Measurements from ENCODE around the gene GTF3A. TPM values are rescaled to one million over a fixed set of nuclear protein-coding genes. Genes with fewer than 3 reads are reported as not detected.

Gene GTF3A
- total and polyA plus RNA-seq, 4 donors = 66.4 to 144 (median 96.7) TPM

DNA sequence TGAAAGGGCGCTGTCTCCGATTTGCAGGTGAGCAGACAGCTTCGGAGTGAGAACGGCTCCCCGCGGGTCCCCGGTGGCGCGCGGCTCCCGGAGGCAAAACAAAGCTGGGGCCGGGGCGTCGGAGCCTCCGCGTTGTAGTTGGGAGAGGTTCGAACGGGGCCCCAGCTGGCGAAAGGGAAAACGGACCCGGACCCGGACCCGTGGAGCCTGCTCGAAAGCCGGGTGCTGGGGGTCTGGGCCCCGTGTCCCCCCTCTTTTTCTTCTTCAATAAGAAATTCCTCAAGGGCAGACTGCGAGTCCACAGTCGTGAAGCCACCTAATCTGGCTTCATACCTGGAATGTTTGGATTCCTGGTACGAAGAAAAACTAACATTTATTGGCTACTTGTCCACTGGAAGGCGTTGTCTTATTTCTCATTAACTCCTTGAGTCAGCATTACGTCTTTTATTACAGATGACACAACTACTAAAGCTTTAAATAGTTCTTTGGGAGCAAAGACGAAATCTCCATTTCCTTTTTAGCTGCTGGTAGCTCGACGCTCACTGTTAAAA lies 26.6 kb downstream of the GTF3A start:
- Histone ChIP-seq H3K9me3 (ENCODE audit: control insufficient read depth in 4 of 4, low read length in 3 of 4) (no peaks in the 10 kb centered on the region), H3K4me3 (ENCODE audit: low read depth in 1 of 3, low read length in 3 of 3) (peak overlapping the region; percentile 71 to 97 (median 79)), H3K27ac (ENCODE audit: low read depth in 1 of 2, low read length in 2 of 2) (peak overlapping the region; percentile 95 to 100), H3K9ac (ENCODE audit: low read depth in 1 of 2, low read length in 2 of 2) (peak overlapping the region; percentile 96 to 97), H3K36me3 (ENCODE audit: control insufficient read depth in 4 of 4, insufficient read depth in 3 of 4, low read depth in 1 of 4, low read length in 3 of 4) (no peaks in the 10 kb centered on the region), H3K4me1 (ENCODE audit: control insufficient read depth in 4 of 4, insufficient read depth in 4 of 4, low read length in 3 of 4) (peaks cover 6 to 29% (median 15%) of the 10 kb centered on the region in 4 donors), H3K27me3 (ENCODE audit: control insufficient read depth in 4 of 4, insufficient read depth in 4 of 4, low read length in 3 of 4) (no peaks in the 10 kb centered on the region)
- DNase-seq (ENCODE audit: low spot score) = peak; percentile 65
- under 1% methylated on average over 34 of the region's 34 CpGs for WGBS
- TF ChIP-seq HNF4G (IDR thresholded peaks at IDR 0.05) = no peak
- no peak for TF ChIP-seq ZBTB33 (IDR thresholded peaks at IDR 0.05)
- TF ChIP-seq CTCF (IDR thresholded peaks at IDR 0.05; ENCODE audit: low read depth, low read length, missing input control) = no peak
- no peak for TF ChIP-seq GABPA (IDR thresholded peaks at IDR 0.05 in 1 of 2, conservative IDR thresholded peaks at IDR 0.05 in 1 of 2)
- TF ChIP-seq TAF1 (conservative IDR thresholded peaks at IDR 0.05) = no peak
- TF ChIP-seq FOXA1 (IDR thresholded peaks at IDR 0.05) = no peak
- TF ChIP-seq, protein P1, sequence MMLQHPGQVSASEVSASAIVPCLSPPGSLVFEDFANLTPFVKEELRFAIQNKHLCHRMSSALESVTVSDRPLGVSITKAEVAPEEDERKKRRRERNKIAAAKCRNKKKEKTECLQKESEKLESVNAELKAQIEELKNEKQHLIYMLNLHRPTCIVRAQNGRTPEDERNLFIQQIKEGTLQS (IDR thresholded peaks at IDR 0.05) = no peak
- no peak for TF ChIP-seq JUND (IDR thresholded peaks at IDR 0.05)
- TF ChIP-seq HNF4A (conservative IDR thresholded peaks at IDR 0.05) = no peak
- TF ChIP-seq RXRA (IDR thresholded peaks at IDR 0.05) = no peak
- TF ChIP-seq FOXA2 (IDR thresholded peaks at IDR 0.05) = no peak
- TF ChIP-seq, protein P2, sequence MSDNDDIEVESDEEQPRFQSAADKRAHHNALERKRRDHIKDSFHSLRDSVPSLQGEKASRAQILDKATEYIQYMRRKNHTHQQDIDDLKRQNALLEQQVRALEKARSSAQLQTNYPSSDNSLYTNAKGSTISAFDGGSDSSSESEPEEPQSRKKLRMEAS (IDR thresholded peaks at IDR 0.05) = no peak
- no peak for TF ChIP-seq YY1 (IDR thresholded peaks at IDR 0.05)
- TF ChIP-seq REST (IDR thresholded peaks at IDR 0.05) = no peak

DNA sequence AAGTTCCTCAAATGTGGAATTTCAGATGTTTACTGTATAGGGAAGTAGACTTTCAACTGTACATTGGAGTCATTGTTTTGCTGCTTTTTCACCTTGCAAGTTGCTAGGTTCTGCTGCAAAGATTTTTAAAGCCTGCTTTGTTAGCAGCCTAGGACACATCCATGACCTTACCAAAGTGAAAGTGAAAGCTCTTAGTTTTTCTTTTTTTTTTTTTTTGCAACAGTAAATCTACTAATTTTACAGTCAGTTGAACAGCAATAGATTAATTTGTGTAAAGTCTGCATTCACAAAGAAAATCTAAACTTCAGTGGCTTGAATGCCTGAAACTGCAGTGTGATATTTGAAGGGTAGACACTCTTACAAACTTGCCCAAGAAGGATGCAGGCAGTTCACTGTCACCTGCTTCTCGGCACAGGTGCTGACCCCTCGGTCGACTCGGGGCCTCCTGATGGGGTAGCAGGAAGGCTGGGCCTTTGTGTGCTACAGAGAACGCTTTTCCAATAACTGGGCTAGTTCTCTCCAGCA lies 31.0 kb downstream of the GTF3A start:
- H3K9ac ChIP-seq (ENCODE audit: low read depth in 1 of 2, low read length in 2 of 2) = peak overlapping the region; percentile 56 to 68
- TF ChIP-seq, protein P1 (IDR thresholded peaks at IDR 0.05) = no peak
- TF ChIP-seq YY1 (IDR thresholded peaks at IDR 0.05) (no peak), HNF4G (IDR thresholded peaks at IDR 0.05) (no peak), REST (IDR thresholded peaks at IDR 0.05) (no peak), EGR1 (IDR thresholded peaks at IDR 0.05; ENCODE audit: low read depth in 2 of 2) (no peak), CTCF (IDR thresholded peaks at IDR 0.05; ENCODE audit: low read depth, low read length, missing input control) (no peak), SP1 (IDR thresholded peaks at IDR 0.05) (no peak), RAD21 (IDR thresholded peaks at IDR 0.05) (no peak)

More for the DNA sequence above, 31.0 kb downstream of the GTF3A start:
- peaks cover 0 to 13% (median 5%) of the 10 kb centered on the region in 4 donors for H3K4me1 ChIP-seq (ENCODE audit: control insufficient read depth in 4 of 4, insufficient read depth in 4 of 4, low read length in 3 of 4)
- H3K36me3 ChIP-seq (ENCODE audit: control insufficient read depth in 4 of 4, insufficient read depth in 3 of 4, low read depth in 1 of 4, low read length in 3 of 4) = no peaks in the 10 kb centered on the region
- H3K27ac ChIP-seq (ENCODE audit: low read depth in 1 of 2, low read length in 2 of 2) = peak overlapping the region; percentile 25 to 32
- H3K27me3 ChIP-seq (ENCODE audit: control insufficient read depth in 4 of 4, insufficient read depth in 4 of 4, low read length in 3 of 4) = no peaks in the 10 kb centered on the region
- 13% methylated on average over 5 of the region's 5 CpGs for WGBS
- no peaks in the 10 kb centered on the region for H3K9me3 ChIP-seq (ENCODE audit: control insufficient read depth in 4 of 4, low read length in 3 of 4)
- peak overlapping the region; percentile 35 to 62 (median 40) for H3K4me3 ChIP-seq (ENCODE audit: low read depth in 1 of 3, low read length in 3 of 3)
- no peak for DNase-seq (ENCODE audit: low spot score)

Measured in liver (tissue), 9 donors.